OCI-LY7 (cell line): ENCODE results near the gene PEX1.

Source experiments
- EZH2phosphoT487 ChIP-seq: fragments of 200-600 bp; sonication (generic); IDR thresholded peaks from 2 replicates; pipeline ENCODE4 v1.6.1; 2018; ENCODE audit warnings: low read depth, borderline replicate concordance, mild to moderate bottlenecking, mixed run types, antibody characterized with exemption, low read length, moderate library complexity, mixed read lengths
- TF ChIP-seq, protein P1 (sequence below): fragments of 200-600 bp; sonication (generic); conservative IDR thresholded peaks from 2 replicates; pipeline ENCODE4 v1.5.1; 2014; ENCODE audit warnings: mild to moderate bottlenecking, antibody characterized with exemption, low read length, moderate library complexity, mixed read lengths

DNA sequence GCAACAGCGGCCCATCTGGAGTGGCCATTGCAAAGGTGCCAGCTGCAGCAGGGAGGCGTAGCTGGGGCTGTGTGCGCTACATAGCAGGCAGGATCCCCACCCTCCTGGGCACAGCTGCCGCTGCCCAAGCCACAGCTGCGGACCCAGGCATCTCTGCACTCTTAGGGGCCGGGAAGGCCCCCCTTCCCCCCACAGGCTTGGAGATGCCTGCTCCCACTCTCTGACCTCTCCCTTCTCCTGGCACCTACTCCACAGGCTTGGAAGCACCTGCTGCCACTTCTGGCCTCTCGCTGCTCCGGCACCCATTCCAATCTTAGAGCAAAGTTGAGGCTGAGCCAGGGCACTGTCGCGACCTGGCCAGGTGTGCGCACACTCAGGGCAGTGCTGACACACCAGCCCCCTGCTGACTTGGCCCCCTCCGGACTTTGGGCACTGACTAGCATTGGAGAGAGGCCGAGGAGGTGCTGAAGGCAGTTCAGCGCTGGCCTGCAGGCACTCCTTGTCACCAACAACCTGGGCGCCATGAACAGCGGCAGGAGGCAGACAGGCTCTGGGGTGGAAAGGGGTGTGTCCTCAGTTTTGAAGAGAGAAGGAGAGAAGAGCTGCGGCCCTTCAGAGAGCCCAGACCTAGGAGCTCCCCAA is 18.7 kb upstream of the PEX1 start:
- TF ChIP-seq, protein P1, sequence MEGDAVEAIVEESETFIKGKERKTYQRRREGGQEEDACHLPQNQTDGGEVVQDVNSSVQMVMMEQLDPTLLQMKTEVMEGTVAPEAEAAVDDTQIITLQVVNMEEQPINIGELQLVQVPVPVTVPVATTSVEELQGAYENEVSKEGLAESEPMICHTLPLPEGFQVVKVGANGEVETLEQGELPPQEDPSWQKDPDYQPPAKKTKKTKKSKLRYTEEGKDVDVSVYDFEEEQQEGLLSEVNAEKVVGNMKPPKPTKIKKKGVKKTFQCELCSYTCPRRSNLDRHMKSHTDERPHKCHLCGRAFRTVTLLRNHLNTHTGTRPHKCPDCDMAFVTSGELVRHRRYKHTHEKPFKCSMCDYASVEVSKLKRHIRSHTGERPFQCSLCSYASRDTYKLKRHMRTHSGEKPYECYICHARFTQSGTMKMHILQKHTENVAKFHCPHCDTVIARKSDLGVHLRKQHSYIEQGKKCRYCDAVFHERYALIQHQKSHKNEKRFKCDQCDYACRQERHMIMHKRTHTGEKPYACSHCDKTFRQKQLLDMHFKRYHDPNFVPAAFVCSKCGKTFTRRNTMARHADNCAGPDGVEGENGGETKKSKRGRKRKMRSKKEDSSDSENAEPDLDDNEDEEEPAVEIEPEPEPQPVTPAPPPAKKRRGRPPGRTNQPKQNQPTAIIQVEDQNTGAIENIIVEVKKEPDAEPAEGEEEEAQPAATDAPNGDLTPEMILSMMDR, result no peak
- TF ChIP-seq EZH2phosphoT487, result no peak
